ENCODE results near the gene MAML3. TPM values are rescaled to one million over a fixed set of nuclear protein-coding genes. Genes with fewer than 3 reads are reported as not detected.

The MAML3 gene
- total RNA-seq, 1 donor from 2014 or later: 9.5 TPM

DNA sequence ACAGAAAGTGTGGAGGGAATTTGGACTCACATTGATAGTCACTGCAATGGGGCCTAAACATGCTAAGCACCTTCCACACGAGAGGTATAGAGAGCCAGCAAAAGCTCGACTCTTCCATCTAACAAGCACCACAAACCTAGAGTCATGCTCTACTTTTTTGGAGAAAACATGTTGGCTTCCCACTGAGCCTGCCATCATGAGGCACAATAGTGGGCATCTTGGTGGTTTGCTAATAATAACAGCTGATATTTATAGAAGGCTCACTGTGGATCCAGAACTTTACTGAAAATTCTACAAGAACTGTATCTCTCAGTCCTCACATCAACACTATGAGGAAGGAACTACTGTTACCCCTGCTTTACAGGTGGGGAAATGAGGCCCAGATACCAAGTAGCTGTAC, 26.6 kb downstream of the MAML3 start:
- no peak for DNase-seq (ENCODE audit: low read depth, low spot score)

DNA sequence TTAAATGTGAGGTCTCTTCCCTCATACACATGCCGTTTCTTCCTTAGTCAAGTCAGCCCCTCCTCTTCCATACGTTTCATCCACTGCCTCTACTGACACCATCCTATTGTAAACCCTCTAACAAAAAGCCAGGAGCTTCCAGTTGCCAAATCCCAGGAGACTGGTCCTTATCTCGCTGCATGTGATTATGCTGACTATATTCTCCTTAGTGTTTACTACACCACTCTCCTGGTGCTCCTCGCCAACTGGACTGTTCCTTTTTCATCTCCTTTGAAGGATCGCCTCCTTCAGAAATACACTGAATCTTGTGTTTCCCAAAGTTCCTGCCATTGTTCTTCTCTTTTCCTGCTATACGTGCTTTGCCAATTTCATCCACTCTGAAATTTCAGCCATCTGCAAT, 27.7 kb downstream of the MAML3 start:
- peak; percentile 73 for DNase-seq (ENCODE audit: low read depth, low spot score)

DNA sequence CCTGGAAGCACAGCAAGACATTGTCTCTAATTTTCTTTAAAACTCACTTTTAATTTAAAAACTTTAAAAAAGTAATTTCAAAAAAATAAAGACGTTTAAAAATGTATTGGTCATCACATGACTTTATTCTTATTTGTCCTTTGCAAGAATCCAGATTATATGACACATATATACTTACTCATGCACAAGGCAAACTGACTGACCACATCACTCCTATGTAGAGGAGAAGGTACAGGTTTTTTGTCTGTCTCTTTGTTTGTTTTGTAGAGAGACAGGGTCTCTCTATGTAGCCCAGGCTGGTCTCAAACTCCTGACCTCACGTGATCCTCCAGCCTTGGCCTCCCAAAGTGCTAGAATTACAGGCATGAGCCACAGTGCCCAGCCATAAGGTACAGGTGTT, 28.6 kb downstream of the MAML3 start:
- no peak for DNase-seq (ENCODE audit: low read depth, low spot score)

DNA sequence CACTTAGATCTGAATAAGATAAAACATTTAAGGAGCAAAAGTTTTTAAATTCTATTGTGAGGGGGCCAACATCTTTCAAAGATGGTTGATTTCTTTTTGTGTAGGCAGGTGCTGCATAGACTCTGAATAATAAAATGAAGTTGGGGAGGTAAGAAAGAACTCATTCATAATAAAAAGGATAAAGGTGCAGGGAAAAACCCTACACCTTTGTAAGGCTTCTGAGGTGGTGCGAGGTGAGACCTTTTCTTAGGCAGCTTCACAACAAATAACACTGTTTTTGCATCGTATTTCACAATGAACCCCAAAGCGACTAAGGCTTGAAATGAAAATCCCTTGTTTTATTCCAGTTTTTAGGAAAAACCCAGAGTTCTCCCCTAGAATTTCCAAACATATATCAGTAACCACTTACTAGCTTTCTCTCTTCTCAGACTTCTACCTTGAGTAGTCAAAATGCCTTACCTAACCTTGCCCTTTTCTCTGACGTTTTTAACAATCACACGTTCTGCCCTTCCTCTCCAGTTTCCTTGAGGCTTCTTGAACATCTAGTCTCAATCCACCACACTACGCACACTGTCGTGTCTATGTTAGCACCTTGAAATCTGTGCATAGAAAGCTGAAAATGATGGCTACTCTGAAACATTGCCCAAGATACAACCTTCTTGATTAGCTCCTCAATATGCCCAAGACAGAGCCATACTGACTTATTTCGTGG, 30.2 kb downstream of the MAML3 start:
- DNase-seq (ENCODE audit: low read depth, low spot score): no peak

DNA sequence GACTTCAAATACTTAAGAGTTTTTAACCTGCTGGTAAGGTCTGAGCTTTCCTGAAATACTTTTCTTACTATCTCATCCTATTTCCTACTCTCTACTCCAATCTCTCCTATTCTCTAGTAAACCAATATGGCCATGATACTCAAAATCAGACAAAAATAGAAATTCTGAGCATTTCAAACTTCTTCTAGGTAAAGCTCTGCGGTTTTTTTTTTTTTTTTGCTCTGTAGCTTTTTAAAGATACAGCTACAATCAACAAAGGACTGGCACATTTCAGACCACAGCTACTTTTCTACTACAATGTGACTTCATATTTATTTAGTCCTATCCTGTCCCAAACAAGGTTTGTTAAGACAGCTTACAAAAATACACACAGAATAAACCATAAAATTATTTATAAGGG, 31.1 kb downstream of the MAML3 start:
- no peak for DNase-seq (ENCODE audit: low read depth, low spot score)

DNA sequence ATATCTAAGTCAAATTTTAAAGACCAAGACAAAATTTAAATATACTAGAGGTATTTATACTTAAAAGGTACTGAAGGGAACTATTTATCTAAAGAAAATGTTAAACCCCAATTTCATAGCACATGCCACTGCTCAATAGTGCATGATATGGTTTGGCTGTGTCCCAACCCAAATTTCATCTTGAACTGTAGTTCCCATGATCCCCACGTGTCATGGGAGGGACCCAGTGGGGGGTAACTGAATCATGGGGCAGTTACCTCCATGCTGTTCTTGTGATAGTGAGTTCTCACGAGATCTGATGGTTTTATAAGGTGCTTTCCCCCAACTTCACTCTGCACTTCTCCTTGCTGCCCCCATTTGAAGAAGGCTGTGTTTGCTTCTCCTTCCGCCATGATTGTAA, 32.3 kb downstream of the MAML3 start:
- no peak for DNase-seq (ENCODE audit: low read depth, low spot score)

DNA sequence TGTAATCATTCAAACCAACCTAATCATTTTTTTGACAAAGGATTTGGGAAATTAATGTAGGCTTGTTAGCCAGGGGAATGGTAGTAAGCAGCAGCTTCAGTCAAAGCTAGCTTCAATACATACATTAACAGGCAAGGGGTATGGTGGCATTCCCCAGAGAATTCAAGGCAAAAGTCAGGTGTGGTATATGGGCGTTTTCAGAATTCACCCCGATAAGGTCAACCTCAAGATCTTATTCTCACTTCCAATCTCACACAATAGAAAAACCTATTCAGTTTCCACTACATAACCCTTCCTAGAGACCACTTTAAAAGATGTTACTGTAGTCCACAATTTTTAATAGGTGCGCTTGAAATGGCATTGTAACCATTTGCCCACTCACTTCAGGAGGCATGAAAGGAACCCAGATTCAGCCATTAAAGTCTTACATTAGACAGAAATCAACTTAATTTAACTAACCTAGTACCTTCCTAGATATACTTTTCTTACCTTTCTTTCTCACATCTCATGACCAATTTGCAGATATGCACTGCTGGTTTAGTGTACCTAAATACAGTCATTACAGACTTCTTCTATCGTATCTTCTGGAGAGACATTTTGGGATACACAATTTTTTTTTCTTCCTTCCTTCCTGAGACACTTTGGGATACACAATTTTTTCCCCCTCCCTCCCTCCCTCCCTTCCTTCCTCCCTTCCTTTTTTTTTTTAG, 34.9 kb downstream of the MAML3 start:
- no peak for DNase-seq (ENCODE audit: low read depth, low spot score)

DNA sequence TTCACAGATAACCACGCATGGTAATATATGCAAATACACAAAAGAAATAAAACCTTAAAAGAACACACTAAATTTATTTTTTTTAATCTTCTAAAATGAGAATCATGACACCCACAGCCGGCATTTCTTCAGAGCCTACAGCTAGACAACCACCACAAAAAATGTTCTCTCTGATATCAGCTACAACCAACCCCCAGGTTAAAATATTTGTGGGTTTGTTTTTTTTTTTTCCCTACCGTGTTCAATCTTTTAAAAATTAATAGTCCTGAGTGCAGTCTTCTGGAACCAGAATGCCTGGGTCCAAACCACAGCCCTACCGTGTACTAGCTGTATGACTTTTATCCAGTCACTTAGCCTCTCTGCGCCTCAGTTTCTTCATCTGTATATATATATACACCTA, 36.0 kb downstream of the MAML3 start:
- no peak for DNase-seq (ENCODE audit: low read depth, low spot score)

DNA sequence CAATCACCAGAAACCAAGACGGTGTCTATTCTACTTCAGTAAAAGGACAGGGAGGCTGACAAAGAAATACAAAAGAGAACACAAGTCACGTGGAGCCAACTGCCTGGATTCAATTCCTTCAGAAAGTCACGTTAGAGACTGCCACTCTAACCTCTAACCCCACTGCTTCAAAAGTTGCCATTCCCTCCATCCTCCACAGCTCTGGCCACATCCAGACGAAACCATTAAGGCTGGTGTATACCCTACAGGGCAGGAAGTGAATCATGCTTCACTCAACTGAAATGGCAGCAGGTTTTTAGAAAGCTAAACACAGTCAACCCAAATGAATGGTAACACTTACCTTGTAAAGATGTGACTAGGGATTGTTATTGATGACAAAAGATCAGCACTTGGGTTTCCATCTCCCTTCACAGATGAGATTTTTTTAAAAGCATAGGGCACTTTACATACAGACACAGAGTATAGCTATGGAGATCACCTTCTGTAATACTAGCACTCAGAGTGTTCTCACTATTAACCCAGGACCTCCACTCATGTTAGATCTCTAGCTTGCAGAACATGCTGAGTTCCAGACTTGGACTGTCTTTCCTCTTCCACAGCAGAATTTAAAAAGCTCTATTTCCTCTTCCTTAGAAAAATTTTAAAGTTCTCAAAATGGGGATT, 37.4 kb downstream of the MAML3 start:
- DNase-seq (ENCODE audit: low read depth, low spot score): no peak

DNA sequence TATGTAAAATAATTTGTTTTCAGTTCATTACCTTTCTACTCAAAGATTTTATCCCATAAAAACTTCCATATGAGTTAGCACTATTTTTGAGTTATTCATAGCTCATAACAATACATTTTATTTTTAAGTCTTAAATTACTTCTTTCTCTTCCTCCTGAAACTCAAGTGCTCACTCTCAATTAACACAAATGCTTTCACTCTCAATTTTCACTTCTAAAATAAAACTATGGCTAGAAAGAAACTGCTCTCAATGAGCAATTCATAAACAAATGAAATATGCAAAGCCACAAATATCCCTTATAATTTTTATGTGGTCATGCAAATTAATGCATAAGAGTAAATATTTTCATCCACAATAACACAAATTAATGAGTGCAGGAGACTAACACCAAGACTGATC, 38.8 kb downstream of the MAML3 start:
- DNase-seq (ENCODE audit: low read depth, low spot score): no peak

DNA sequence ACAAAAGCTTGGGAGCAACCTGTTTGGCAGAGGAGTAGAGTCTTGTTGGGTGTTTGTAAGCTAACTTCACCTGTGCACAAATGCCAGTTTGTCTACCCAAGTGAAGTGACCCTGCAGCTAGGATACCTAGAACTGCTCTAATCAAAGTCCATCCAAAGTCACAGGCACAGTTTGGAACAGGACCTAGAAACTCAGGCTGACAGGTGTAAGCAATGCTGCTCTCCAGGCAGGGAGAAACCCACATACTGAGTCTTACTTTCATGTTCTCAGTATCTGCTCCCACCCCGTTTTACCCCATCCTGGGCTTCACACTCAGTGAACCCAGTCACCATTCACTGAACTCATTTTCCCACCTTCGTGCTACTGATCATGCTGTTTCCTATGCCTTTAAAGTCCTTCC, 40.3 kb downstream of the MAML3 start:
- DNase-seq (ENCODE audit: low read depth, low spot score): no peak

DNA sequence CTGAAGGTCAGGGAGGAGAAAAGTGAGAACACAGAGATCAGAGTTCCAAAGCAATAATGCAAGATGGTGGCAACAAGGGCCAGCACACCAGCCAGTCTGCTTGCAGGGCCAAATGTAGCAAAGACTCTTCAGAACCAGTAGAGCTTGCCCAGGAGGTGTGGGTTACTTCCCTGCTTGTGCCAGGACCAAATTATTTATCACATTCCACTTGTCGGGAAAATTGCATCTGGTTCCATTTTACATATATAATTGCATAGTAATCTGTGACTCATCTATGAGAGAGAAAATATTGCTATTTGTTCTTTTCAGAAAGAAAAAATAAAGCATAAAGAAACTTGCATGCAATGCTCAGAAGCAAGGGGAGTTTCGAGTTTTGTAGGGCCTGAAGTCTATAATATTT, 41.4 kb downstream of the MAML3 start:
- DNase-seq (ENCODE audit: low read depth, low spot score): no peak

DNA sequence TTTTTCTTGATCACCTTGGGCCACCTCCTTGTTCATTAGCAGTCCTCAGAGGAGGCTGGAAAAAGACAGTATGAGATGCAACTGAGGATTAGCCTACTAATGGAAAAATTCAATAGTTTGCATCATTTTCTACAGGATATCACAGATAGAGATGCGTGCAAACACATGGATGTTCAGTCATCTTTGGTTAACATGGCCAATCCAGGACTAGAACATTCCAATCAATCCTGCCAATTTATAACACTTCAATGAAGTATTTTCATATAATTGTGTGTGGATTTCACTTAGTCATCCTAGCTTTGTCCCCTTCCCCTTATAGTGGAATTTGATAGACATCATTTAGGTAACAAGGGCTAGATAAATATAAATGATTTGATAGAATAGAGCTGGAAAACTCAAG, 42.7 kb downstream of the MAML3 start:
- DNase-seq (ENCODE audit: low read depth, low spot score): no peak

DNA sequence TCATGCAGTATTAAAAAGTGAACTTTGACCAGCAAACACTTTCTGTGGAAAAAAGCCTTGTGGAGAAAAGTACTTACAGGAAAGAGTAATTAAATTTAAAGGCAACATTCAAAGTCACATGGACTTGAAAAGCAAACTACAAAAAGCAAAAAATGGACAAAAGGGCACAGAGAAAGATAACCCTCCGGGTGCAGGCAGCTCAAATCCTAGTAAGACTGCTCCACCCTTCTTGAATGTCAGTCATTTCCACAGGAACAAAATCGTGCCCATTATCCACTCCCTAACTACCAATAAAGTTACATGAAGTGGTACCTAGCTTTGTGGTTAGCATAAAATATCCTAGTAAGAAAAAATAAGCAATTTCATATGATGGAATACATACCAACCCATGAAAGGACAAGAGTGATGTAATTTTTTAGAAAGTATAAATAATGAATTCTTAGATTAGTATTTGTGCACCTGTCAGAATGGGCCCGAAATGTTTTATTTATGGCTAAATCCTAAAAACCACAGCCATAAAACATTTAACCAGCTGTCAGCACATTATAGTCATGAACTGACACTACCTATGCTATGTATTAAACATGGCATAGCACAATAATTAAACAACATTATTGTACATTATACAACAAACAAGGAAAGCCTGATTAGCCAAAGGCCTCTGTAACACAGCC, 43.3 kb downstream of the MAML3 start:
- no peak for DNase-seq (ENCODE audit: low read depth, low spot score)

DNA sequence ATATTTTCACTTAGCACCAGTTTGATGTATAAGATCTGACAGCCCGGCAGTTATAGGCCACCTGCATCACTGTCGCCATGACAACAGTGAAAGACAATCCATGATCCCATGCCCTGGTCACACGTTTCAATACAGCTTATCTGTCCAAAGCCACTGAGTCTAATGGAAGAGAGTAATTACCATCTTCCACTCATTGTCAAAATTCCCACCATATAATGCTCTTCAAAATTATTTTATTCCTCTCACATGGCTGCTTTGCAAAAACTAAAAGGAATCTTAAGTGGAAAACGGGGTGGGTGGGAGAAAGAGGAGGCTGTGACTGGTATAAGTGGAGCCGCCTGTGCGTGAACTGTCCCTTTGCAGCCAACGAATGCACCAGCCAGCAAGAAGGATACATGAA, 44.2 kb downstream of the MAML3 start:
- no peak for DNase-seq (ENCODE audit: low read depth, low spot score)

DNA sequence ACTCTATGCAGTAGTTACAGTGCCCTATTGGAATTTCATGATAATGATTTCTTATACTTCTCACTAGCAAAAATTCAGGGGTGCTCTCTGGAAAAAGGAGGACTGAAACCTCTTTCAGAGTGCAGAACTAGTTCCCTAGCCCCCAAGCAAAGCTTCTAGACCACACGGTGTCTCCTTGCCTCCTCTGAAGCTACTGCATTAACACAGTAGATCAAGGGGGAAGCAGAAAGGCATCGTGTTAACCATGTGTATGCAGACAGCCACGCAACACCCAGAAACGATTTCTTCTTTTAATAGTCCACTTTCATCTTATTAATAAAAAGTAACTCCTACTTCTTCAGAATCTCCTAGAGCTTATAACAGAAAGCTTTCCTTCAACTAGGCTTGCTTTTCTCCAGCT, 44.7 kb downstream of the MAML3 start:
- no peak for DNase-seq (ENCODE audit: low read depth, low spot score)

DNA sequence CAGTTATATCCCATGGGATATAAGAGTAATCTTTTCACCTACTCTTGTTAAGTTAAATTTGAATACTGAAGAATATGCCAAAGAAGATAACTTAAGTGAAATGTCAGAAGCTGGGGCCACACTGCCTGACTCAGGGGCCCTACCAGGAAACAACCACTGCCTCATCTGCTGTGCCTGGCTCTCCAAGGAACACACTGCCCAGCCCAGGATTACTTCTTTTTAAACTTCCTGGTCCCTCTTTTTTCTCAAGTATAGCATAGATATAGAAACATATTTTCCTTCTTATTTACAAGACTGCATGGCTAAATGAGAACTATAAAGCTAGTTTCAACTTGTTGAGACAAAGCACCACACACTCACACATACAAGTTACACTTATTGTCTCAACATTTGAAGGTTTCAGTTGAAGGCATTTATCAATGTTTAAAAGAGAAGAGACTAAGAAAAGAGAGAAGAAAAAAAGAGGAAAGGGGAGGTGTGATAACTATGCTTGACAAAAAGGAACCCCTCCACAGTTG, 45.2 kb downstream of the MAML3 start:
- DNase-seq (ENCODE audit: low read depth, low spot score): no peak

DNA sequence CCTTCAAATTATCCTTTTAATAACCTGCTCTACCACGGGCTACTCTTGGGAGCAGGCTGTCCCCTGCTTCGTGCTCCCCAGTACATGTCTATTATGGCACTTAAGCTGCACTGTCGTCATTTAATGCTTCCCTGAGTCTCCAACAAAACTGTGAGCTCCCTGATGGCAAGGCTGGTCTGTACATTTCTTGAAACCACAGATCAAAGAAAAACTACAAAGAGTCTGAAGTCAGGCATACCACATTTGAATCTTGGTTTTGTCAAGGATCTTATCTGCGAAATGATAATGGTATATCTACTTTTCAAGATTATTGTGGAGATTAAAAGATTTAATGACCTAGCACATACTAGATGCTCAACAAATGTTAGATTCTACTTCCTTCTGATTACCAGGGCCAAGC, 45.7 kb downstream of the MAML3 start:
- DNase-seq (ENCODE audit: low read depth, low spot score): no peak

DNA sequence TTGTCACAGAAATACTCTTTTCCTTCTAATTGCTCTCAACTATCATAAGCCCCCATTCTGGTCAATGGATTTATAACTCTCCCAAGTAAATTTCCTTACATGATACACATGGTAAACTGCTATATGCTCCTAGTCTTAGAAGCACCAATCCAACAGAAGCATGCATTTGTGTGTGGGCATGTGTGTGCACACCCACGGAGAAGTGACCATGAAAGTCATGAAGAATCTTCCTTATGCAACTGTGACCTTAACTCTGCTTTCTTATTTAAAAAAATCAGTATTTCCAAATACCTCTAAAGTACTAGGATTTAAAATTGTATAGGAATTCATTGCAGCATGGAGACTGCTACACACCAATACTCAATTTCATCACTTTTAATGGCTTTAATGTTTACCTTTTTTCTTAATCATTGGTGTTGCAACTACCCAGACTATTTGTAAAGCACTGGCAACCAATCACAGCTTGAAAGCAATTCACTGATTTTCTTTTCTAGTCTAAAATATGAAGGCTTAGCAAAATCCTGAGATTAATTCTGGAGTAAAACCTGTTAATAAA, 47.6 kb downstream of the MAML3 start:
- no peak for DNase-seq (ENCODE audit: low read depth, low spot score)

DNA sequence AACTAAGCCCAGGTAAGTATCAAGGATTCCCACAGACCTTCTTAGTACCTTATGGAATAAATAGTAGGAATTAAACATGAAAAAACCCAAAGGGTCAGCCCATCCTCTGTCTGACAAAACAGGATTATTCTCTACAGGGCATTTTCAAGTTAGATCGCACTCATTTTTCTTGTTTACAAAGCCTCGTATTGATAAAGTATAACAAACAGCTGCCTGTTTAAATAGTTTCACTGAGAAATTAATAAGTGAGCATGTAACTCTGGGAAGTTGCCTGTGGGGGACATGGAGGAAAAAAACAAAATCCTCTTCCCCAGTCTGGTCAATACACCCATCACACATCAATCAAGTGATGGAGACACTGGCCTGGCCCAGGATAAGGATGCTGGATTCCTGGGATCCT, 48.5 kb downstream of the MAML3 start:
- no peak for DNase-seq (ENCODE audit: low read depth, low spot score)

DNA sequence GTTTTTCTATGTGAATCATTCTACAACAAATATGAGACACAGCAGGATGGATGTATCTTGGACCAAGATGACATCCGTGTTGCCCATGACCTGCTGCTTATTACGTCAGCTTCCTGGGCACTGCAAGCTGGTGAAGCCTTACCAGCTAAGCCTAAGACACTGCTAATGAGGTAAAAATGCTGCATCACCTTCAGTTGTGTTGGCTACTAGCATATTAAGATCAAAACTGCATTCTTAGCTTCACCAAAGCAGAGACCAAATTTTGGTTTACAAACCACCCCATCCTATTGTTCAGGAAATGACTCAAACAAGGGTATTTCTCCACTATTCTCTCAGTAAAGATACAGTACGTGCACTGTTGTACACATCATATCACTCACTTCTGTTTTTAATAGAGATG, 50.3 kb downstream of the MAML3 start:
- no peak for DNase-seq (ENCODE audit: low read depth, low spot score)

DNA sequence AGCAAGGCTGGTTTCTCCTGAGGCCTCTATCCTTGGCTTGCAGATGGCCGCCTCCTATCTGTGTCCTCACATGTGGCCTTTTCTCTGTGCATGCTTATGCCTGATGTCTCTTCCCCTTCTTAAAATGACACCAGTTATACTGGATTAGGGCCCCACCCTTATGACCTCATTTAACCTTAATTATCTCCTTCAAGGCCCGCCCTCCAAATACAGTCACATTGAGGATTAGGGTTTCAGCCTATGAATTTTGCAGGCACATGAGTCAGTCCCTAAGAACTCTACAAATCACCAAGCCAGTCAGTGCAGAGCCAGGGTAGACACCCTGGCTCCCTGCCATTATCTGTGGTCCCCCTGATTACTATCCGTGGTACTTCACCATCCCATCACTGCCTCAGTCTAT, 51.6 kb downstream of the MAML3 start:
- DNase-seq (ENCODE audit: low read depth, low spot score): no peak

Data from pulmonary artery endothelial cell (primary cell).